Pancreas (tissue), 10 donors: ENCODE data around the gene TP53. TPM values are rescaled to one million over a fixed set of nuclear protein-coding genes. Genes with fewer than 3 reads are reported as not detected.
A peak's percentile ranks its signal among the peaks of the same experiment; 100 is the strongest.

Experiments
- ATAC-seq, 4 donors: fragments of 200-7000 bp; cut with Tn5 transposase; one replicate each; pipeline versions ENCODE4 v1.8.0 to v1.9.1; 2020; ENCODE audit warnings: mild to moderate bottlenecking in 4 of 4, moderate library complexity in 4 of 4
- DNase-seq, 6 donors: peaks; one replicate each; pipeline ENCODE4 v3.0.0-alpha.2; 2020
- FAIRE-seq: peaks from 2 replicates; lab custom pipeline; 2012; peaks lifted over from hg19 to GRCh38; lab: Jason Lieb, UNC
- H3K27ac ChIP-seq, 4 donors: fragments of 200-600 bp; sonication (generic); 1 replicate in 3 of 4; 2 replicates in 1 of 4; pipeline versions ENCODE4 v1.5.0 to v1.8.0; 2020
- H3K27me3 ChIP-seq, 4 donors: fragments of 200-600 bp; one replicate each; pipeline ENCODE4 v1.8.0; 2021
- H3K36me3 ChIP-seq, 3 donors: fragments of 200-600 bp; sonication (generic) in 1 of 3; one replicate each; pipeline versions ENCODE4 v1.5.0 to v1.8.0; 2020 to 2021
- H3K4me1 ChIP-seq, 3 donors: fragments of 200-600 bp; one replicate each; pipeline ENCODE4 v1.8.0; 2021
- H3K4me3 ChIP-seq, 4 donors: fragments of 200-600 bp; sonication (generic) in 2 of 4; one replicate each; pipeline versions ENCODE4 v1.5.0 to v1.8.0; 2020 to 2021
- H3K9me3 ChIP-seq, 4 donors: fragments of 200-600 bp; one replicate each; pipeline ENCODE4 v1.8.0; 2021
- WGBS, 2 donors: extraction: QIAGEN DNeasy Blood & Tissue Kit; methylation state at CpG; one replicate each; pipeline ENCODE4 v1.1.7; 2013; 5-methylcytosine and 5-hydroxymethylcytosine counted together
- intact Hi-C, 3 donors: fragments of 100-400 bp; cut with DNase I; formaldehyde crosslinking; loops; one replicate each; pipeline versions ENCODE4 v1.11.1 to v1.14.2; 2022
- polyA plus RNA-seq, 2 donors: library from polyadenylated mRNA; stranded (reverse); fragments of 200-250 nt; gene quantifications; one replicate each; pipeline ENCODE4 v1.2.3, GENCODE V29; 2013
- total RNA-seq, 6 donors: library from RNA; stranded (reverse); fragmentation: NEBNext Ultra II Directional in 4 of 6; extraction: Animal tissue kit (Norgen Biotek cat#: 25700) in 4 of 6; gene quantifications; one replicate each; pipeline versions ENCODE4 v1.2.1 to v1.2.4, GENCODE V29; 2021 to 2023
- TF ChIP-seq, protein P1 (sequence below), 4 donors: fragments of 200-600 bp; sonication (generic) in 3 of 4; IDR thresholded peaks; one replicate each; pipeline versions ENCODE4 v1.5.0 to v1.8.0; 2021; ENCODE audit warnings: antibody characterized with exemption in 4 of 4
- donor health status: healthy with polysubstance abuse.
- donor health status: DM: no; HTN: no; CAD: no; lungs with moderate emphysema.
- donor health status: DM: no; HTN: no; CAD: no.
- donor health status: control.
- donor health status: control.
- donor health status: Bipolar disorder and iron deficiency.
- donor health status: DM: yes; HTN: yes; CAD: no.
- donor health status: DM: no; HTN: no; CAD: no.
- donor health status: DM: no; HTN: no; CAD: no.
- donor health status: DM: yes; HTN: yes; CAD: no.

Gene TP53
- total and polyA plus RNA-seq, 8 donors, result 8.3 to 35.9 (median 24.8) TPM

DNA sequence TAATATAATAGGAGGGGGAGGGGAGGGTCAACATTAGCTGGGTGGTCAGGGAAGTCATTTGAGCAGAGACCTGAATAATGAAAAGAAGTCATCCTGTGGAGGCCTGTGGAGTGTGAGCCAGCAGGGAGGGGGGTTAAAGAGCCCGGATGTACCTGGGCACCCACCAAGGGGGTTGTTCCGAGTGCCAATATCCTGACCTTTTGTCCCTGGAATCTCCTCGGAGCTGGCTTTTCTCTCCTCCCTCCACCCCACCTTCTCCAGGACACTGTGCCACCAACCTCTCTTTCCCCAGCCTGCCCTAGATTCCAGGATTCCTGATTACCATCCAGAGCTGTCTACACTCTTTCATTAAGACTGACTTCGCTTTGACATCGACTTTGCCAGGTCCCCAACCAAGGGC lies 51.1 kb downstream of the TP53 start:
- H3K27ac ChIP-seq, result no peak overlapping the region
- H3K4me1 ChIP-seq, result peaks cover 0 to 3% (median 0%) of the 10 kb centered on the region in 3 donors
- no peak for FAIRE-seq
- no peaks in the 10 kb centered on the region for H3K36me3 ChIP-seq
- H3K9me3 ChIP-seq, result no peaks in the 10 kb centered on the region
- no peak overlapping the region for H3K4me3 ChIP-seq
- intact Hi-C loops, result no loop called here
- H3K27me3 ChIP-seq, result no peaks in the 10 kb centered on the region
- no peak for DNase-seq
- TF ChIP-seq, protein P1, sequence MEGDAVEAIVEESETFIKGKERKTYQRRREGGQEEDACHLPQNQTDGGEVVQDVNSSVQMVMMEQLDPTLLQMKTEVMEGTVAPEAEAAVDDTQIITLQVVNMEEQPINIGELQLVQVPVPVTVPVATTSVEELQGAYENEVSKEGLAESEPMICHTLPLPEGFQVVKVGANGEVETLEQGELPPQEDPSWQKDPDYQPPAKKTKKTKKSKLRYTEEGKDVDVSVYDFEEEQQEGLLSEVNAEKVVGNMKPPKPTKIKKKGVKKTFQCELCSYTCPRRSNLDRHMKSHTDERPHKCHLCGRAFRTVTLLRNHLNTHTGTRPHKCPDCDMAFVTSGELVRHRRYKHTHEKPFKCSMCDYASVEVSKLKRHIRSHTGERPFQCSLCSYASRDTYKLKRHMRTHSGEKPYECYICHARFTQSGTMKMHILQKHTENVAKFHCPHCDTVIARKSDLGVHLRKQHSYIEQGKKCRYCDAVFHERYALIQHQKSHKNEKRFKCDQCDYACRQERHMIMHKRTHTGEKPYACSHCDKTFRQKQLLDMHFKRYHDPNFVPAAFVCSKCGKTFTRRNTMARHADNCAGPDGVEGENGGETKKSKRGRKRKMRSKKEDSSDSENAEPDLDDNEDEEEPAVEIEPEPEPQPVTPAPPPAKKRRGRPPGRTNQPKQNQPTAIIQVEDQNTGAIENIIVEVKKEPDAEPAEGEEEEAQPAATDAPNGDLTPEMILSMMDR (IDR thresholded peaks at IDR 0.05), result no peak
- ATAC-seq, result no peak
- WGBS, 2 donors, result 57 to 59% methylated on average over 5 of the region's 5 CpGs

DNA sequence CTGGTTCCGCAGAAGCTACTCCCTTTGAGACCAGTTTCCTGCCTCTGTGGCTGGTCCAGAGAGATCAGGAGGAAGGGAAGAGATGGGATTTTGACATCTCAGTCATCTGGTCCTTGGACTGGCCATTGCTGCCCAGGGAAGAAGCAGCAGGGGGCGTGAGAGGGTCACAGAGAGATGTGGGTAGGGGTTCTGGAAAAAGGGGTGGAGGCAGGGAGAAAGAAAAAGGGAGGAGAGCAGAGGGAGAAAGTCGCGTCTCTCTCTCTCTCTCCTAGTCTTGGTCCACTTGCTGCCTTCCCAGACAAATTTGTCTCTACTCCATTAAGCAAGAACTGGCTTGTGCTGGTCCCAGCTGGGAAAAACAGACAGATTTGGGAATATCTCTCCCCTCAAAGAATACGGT lies 52.9 kb downstream of the TP53 start:
- ATAC-seq (peak in 1 of 4 donors; percentile 26), DNase-seq (no peak)
- WGBS, 2 donors, result 28 to 32% methylated on average over 5 of the region's 5 CpGs

DNA sequence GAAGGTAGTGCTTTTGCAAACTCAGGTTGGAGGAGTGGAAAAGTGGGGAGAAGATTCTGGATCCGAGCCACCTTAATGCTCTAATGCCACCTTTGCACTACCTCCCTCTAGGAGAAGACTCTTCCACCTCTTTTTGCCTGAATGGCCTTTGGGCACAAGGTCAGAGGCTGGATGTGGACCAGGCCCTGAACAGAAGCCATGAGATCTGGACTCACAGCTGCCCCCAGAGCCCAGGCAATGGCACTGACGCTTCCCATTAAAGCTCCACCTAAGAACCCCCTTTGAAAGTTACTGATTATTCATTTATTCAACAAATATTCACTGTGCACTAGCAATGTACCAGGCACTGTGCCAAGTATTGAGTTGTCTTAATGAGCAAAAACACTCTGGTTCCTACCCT lies 54.2 kb downstream of the TP53 start:
- ATAC-seq, result peak in 2 of 4 donors; percentile 18 to 21

More for the DNA sequence above, 52.9 kb downstream of the TP53 start:
- H3K27me3 ChIP-seq, result no peaks in the 10 kb centered on the region
- peaks cover 0 to 3% (median 0%) of the 10 kb centered on the region in 3 donors for H3K4me1 ChIP-seq
- H3K36me3 ChIP-seq, result no peaks in the 10 kb centered on the region
- TF ChIP-seq, protein P1 (IDR thresholded peaks at IDR 0.05), result no peak
- no peak overlapping the region for H3K27ac ChIP-seq
- no peak overlapping the region for H3K4me3 ChIP-seq
- intact Hi-C loops, result no loop called here
- FAIRE-seq, result no peak
- H3K9me3 ChIP-seq, result no peaks in the 10 kb centered on the region

DNA sequence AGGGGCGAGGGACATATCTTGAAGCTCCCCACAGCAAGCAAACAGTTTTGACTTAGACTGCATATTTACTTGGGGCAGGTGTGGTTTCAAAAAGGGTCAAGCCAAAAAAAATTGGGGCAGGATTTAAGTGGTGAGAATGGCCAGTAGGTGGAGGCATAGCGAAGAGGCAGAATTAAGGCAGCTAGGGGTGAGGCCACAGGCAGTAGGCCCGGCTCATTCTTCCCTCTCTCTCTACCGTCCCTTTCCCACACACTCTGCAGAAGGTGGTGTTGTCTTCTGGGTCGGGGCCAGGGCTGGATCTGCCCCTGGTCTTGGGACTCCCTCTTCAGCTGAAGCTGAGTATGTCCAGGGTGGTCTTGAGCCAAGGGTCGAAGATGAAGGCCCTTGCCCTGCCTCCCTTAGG lies 54.8 kb downstream of the TP53 start:
- H3K9me3 ChIP-seq, result no peaks in the 10 kb centered on the region
- no peak overlapping the region for H3K4me3 ChIP-seq
- WGBS, 2 donors, result 45 to 49% methylated on average over 6 of the region's 6 CpGs
- DNase-seq (peak in 2 of 6 donors; percentile 45 to 46), ATAC-seq (peak in 3 of 4 donors; percentile 31 to 51 (median 33)), FAIRE-seq (no peak)
- H3K27me3 ChIP-seq, result no peaks in the 10 kb centered on the region
- intact Hi-C loops, result no loop called here
- peaks cover 0 to 7% (median 0%) of the 10 kb centered on the region in 3 donors for H3K4me1 ChIP-seq
- no peaks in the 10 kb centered on the region for H3K36me3 ChIP-seq
- TF ChIP-seq, protein P1 (IDR thresholded peaks at IDR 0.05), result peak in 2 of 4 donors; percentile 11 to 12
- no peak overlapping the region for H3K27ac ChIP-seq

More for the DNA sequence above, 54.2 kb downstream of the TP53 start:
- no peak overlapping the region for H3K27ac ChIP-seq
- H3K36me3 ChIP-seq, result no peaks in the 10 kb centered on the region
- H3K4me3 ChIP-seq, result no peak overlapping the region
- FAIRE-seq (no peak), DNase-seq (no peak)
- WGBS, 2 donors, result 59 to 62% methylated on average over 2 of the region's 2 CpGs
- H3K9me3 ChIP-seq, result no peaks in the 10 kb centered on the region
- H3K27me3 ChIP-seq, result no peaks in the 10 kb centered on the region
- intact Hi-C loops, result no loop called here
- H3K4me1 ChIP-seq, result peaks cover 0 to 4% (median 0%) of the 10 kb centered on the region in 3 donors
- TF ChIP-seq, protein P1 (IDR thresholded peaks at IDR 0.05), result no peak
